GM18511 (cell line): Measurements from ENCODE around the gene GPSM3.
"Not testable (repeated sequence)": the region's sequence is repeated elsewhere in the genome, so short reads cannot be mapped to it uniquely, and the experiment has no call there.

Experiments used
- ATAC-seq: cut with Tn5 transposase; IDR thresholded peaks from one replicate; pipeline ENCODE4 v1.9.1; 2021; ENCODE audit warnings: mild to moderate bottlenecking, moderate library complexity; ENCODE audit not compliant: unreplicated experiment

GPSM3 gene

GRCh38 chr6:32188381-32189068, 3.9 kb downstream of the GPSM3 start:
- no peak for ATAC-seq

DNA sequence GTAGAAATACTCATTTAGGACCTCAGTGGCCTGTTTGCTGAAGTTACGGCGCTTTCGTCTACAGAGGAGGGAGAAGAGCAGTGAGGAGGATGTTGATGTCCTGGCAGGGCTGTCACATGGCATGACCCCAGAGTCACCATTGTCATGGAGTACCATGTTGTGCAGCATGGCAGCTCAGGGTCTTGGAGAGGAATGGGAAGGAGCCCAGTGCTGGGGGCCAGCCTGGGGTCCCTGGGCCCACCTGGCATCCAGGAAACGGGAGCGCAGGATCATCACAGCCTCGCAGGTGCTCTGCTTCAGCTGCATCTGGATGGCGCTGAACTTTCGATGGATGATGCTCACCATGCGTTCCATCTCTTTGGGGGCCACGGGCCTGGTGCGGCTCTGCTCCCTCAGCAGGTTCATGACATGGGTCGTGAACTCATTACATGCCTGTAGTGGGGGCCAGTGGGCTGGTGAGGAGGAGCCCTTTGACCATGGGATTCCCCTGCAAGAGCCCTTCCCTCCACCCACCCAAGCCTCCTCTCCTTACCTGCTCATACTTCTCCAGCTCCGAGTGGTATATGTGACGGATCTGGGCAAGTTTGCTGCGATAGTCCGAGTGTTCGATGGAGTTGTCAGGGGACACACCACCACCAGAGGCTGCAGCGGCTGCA, 4.6 kb downstream of the GPSM3 start:
- ATAC-seq, result not testable (repeated sequence)

- no peak for ATAC-seq
Observed at GRCh38 chr6:32187009-32187709, 5.3 kb downstream of the GPSM3 start.

GRCh38 chr6:32186151-32186840, 6.1 kb downstream of the GPSM3 start:
- ATAC-seq, result not testable (repeated sequence)

DNA sequence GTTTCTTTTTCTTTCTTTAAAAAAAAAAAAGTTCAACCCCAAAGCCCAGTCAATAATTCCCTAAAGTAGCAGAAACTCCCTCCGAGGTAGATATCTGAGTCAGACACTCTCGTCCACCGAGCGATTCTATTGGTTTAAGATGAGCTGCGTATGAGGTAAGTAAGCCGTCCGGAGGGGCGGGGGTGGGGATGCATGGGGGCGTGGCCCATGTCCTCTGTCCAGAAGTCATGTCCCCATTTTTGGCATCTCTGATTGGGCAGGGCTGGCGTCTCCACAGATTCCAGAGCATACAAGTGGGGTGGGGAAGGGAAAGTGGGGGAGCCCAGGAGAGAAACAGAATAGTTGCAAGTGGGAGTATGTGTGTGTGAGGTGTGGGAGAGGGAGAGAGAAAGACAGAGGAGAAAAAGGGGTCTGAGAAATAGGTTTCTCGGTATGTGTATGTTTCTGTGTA, 6.7 kb downstream of the GPSM3 start:
- not testable (repeated sequence) for ATAC-seq

DNA sequence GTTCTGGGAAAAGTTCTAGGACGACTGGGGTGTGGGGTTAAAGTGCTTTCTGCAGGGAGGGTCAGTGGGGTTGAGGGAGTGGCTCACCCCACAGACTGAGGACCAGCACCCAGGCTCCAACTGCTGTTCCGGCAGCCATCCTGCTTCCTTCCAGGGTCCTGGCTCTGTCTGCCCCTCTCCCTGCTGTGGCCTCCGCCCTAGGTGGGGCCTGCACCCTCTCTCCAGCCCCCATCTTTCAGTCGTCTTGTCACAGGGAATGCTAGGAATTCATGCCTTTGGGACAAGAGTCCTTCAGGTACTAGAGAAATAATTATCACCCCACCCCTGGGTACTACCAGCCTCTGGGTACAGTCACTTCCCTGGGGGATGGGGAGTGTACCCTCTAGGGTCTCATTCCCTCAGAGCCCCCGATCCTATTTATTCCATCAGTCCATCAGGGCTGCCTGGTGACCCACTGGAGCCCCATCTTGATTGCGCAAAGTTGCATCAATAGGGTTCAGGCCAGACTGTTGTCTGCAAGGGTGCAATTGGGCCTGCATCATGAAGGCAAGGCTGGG, 8.3 kb downstream of the GPSM3 start, which contains the start of gene AGER:
Gene AGER (minus strand): TSS at position 170 of the 557 bp plus-strand sequence. CDS start 31 bp downstream, at position 139.
- ATAC-seq, result no peak

DNA sequence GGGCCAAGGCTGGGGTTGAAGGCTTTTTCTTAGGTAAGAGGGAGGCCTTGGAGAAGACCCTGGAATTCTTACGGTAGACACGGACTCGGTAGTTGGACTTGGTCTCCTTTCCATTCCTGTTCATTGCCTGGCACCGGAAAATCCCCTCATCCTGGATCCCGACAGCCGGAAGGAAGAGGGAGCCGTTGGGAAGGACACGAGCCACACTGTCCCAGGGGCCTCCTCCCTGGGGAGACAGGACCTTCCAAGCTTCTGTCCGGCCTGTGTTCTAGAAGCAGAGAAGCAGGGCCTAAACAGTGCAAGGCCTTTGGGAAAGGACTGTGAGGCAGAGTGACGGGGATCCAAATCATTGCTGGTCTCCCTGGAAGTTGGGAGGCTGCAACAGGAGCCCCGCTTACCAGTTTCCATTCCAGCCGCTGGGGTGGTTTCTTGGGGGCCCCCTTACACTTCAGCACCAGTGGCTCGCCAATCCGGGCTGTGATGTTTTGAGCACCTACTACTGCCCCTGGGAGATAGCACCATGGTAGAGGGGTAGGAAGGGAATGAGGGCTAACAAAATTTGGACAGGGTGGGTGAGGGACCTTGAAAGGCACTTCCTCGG, 8.9 kb downstream of the GPSM3 start:
- no peak for ATAC-seq

DNA sequence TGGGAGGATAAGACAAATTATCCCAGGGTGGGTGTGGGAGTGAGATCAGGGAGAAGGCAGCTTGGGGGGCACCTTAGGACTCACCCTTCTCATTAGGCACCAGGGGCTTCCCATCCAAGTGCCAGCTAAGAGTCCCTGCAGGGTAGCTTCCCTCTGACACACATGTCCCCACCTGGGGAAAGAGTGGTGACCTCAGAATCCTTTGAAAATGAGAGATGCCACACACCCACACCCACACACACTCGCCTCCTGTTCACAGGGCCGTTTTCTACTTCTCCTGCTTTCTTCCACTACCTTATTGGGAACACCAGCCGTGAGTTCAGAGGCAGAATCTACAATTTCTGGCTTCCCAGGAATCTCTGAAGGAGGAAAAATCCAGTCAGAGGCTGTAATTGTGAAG, 9.4 kb downstream of the GPSM3 start:
- ATAC-seq, result no peak

GRCh38 chr6:32182555-32182981, 9.9 kb downstream of the GPSM3 start:
- no peak for ATAC-seq

- no peak for ATAC-seq
Observed at GRCh38 chr6:32181915-32182529, 10.4 kb downstream of the GPSM3 start.

DNA sequence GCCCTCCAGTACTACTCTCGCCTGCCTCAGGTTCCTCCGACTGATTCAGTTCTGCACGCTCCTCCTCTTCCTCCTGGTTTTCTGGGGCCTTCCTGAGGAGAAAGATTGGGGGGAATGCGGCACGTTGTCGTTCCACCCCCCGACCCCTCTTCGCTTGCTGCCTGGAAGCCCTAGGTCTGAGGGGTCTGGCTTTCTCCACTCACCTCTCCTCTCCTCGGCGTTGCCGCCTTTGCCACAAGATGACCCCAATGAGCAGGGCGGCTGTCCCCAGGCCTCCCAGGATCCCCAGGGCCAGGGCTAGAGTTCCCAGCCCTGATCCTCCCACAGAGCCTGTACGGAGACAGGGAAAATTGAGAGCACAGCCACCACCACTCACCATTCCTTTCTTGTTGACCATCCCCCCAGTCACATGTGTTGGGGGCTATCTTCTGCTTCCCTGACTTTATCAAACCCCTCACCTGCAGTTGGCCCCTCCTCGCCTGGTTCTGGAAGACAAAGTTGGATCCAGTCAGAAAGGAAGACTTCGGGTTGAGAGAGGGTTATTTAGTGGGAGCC, 11.2 kb downstream of the GPSM3 start:
- ATAC-seq, result no peak

- ATAC-seq, result no peak
Observed at GRCh38 chr6:32179766-32180405, 12.6 kb downstream of the GPSM3 start.

- no peak for ATAC-seq
Observed at GRCh38 chr6:32178547-32179440, 13.6 kb downstream of the GPSM3 start.

- ATAC-seq, result peak; percentile 83
Observed at GRCh38 chr6:32177788-32178546, 14.5 kb downstream of the GPSM3 start, which contains the start of gene RNF5. TSS of gene RNF5 (plus strand) at chr6:32178405. CDS start at chr6:32178512, 107 bp downstream.

DNA sequence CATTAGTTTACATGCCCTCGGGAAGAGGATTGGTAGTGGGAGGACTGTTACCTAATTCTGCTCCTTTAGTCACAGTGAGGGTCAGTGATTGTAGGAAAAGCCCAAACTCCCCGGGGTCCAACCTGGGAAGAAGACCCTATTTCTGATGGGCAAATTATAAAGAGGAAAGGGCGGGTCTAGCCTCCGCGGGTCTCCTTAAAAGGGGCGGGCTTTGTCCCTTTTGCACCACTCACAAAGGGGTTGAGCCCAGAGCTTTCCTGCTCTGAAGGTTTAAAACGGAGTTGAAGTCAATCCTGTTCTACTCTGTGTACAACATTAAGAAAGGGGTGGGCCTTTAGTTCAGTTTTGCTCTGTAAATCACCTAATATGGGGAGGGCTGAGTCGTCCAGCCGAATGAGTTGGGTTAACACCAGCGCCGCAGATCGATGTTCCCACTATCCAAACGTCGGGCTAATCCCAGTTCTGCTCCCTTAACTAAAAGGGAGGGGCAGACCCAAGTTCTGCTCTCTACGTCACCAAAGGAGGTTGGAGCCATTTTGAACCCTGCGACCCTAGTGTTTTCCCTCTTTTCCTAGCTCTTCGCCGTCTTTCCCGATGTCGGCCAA, 15.2 kb downstream of the GPSM3 start:
- ATAC-seq, result no peak

DNA sequence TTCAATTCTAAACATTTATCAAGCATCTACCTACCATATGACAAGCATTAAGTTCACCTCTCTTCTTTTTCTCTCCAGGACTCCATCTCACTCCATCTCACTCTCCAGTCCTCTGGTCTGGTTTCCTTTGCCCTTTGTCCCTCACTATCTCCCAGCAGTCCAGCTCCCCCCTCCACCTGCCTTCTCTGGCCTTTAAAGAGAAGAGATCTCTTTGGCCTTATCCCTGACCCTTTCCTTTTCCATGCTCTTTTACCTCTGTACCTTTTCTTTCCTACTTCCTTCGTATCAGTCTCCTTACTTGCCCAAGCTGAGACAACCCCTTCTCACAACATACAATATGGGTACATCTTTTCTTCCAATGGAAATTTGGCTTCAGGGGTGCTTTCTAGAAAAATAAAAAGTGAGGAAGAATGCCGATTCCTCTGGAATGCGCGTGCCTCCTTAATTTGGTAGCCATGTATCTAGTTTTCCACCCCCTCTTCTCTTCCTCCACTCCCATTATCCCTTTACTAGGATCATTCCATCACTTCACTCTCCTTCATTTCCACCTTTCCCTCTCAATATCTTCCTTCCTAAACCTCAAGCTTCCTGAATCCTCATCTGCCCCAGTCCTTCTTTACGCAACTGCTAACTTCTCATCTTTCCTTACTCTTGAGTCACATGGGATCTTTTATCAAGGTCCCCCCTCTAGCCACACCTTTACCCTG, 15.8 kb downstream of the GPSM3 start:
- ATAC-seq, result no peak
